GM12872 (cell line): Measurements from ENCODE around the gene APBB2.

Experiments
- CTCF ChIP-seq: IDR thresholded peaks from 3 replicates; pipeline ENCODE4 v1.5.1; 2011; ENCODE audit warnings: low read depth, mild to moderate bottlenecking, low read length, moderate library complexity; ENCODE audit not compliant: insufficient read depth

The APBB2 gene

GRCh38 chr4:41161355-41161754, 53.0 kb downstream of the APBB2 start:
- no peak for TF ChIP-seq CTCF

- TF ChIP-seq CTCF: no peak
Measured at GRCh38 chr4:41160856-41161255, 53.5 kb downstream of the APBB2 start.

- no peak for TF ChIP-seq CTCF
Measured at GRCh38 chr4:41160012-41160789, 54.1 kb downstream of the APBB2 start.

GRCh38 chr4:41158756-41159155, 55.6 kb downstream of the APBB2 start:
- TF ChIP-seq CTCF: no peak

- TF ChIP-seq CTCF: no peak
Measured at GRCh38 chr4:41158274-41158673, 56.1 kb downstream of the APBB2 start.

- no peak for TF ChIP-seq CTCF
Measured at GRCh38 chr4:41157009-41157408, 57.3 kb downstream of the APBB2 start.

GRCh38 chr4:41156574-41156973, 57.8 kb downstream of the APBB2 start:
- no peak for TF ChIP-seq CTCF
